ENCODE data around the gene FLT1. TPM values are rescaled to one million over a fixed set of nuclear protein-coding genes. Genes with fewer than 3 reads are reported as not detected.

The FLT1 gene
- total RNA-seq, 1 experiment from 2014 or later = 0.25 TPM

DNA sequence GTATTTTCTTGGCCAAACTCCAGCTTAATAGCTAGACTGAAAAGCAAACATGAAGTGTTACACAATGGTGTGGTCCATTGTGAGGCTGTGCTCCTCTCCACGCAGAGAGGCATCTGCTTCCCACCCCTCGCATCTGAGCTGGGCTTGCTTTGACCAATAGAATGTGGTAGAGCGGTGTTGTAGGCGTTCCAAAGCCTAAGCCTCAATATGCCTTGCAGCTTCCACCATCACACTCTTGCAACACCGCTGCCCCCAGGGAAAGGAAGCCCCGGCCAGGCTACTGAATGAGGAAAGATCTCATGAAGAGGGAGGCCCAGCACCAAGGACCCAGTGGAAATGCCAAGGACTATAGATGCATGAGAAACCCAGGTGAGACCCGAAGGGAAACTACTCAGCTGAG, 9.4 kb downstream of the FLT1 start:
- intact Hi-C loops (cut with micrococcal nuclease) = no loop called here
- RAD21 ChIA-PET (ENCODE audit: low non-redundant PET in 1 of 2, low total read pairs in 2 of 2, uncharacterized antibody in 2 of 2, unreplicated experiment in 2 of 2) = no interaction called here

DNA sequence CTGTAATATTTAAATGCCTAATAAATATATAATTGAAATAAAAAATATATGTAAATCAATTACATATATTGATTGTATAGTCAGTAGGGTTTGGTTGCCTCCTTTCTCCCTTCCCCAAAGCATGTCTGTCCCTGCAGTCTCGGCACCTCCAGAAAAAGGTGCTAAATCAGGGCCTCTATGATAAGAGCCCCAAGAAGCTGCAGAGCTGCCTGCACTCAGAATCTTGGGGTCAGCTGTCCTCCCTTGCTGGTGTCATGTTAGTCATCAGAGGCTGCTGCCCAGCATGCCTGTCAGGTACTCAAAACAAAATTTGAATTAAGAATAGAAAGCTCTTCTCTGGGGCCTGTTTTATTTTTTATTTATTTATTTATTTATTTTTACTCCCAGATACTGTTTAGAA, 9.8 kb downstream of the FLT1 start:
- H3K79me2 ChIP-seq (ENCODE audit: insufficient read depth, low read length) = no peaks in the 10 kb centered on the region
- TF ChIP-seq, protein P1, sequence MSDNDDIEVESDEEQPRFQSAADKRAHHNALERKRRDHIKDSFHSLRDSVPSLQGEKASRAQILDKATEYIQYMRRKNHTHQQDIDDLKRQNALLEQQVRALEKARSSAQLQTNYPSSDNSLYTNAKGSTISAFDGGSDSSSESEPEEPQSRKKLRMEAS (IDR thresholded peaks at IDR 0.05) = no peak
- TF ChIP-seq CBX3 (IDR thresholded peaks at IDR 0.05; ENCODE audit: low read depth) (no peak), YY1 (IDR thresholded peaks at IDR 0.05; ENCODE audit: extremely low read depth, insufficient replicate concordance, low read depth, low read length) (no peak), ZFX (IDR thresholded peaks at IDR 0.05) (no peak), POLR2AphosphoS5 (IDR thresholded peaks at IDR 0.05; ENCODE audit: low read depth, low read length) (no peak)
- CTCF ChIA-PET = no interaction called here

More for the DNA sequence above, 9.4 kb downstream of the FLT1 start:
- no TSS peak for BruUV-seq (replicated peaks)
- no peaks in the 10 kb centered on the region for H3K4me1 ChIP-seq (ENCODE audit: control insufficient read depth in 1 of 2, insufficient read depth in 2 of 2, low read length in 2 of 2)
- no peak overlapping the region for H3K27ac ChIP-seq (ENCODE audit: low read depth, low read length)
- H2AFZ ChIP-seq (ENCODE audit: low read depth, low read length, poor library complexity, severe bottlenecking) = no peak overlapping the region
- H3K9me3 ChIP-seq (ENCODE audit: control insufficient read depth in 1 of 2, insufficient read depth in 1 of 2, low read depth in 1 of 2, low read length in 2 of 2) = no peaks in the 10 kb centered on the region
- no peaks in the 10 kb centered on the region for H3K9me2 ChIP-seq (ENCODE audit: insufficient read depth)
- ChIA-PET CTCF (no interaction called here), POLR2A (no interaction called here)
- no peaks in the 10 kb centered on the region for H3K36me3 ChIP-seq (ENCODE audit: control insufficient read depth in 1 of 2, insufficient read depth in 2 of 2, low read length in 2 of 2)
- TF ChIP-seq JUND (IDR thresholded peaks at IDR 0.05) = no peak
- H3K27me3 ChIP-seq (ENCODE audit: insufficient read depth, low read length) = peaks cover 8% of the 10 kb centered on the region; the same call in 1 of the 2 replicates
- H3K9ac ChIP-seq (ENCODE audit: low read length) = no peak overlapping the region
- DNase-seq (ENCODE audit: low read depth, low spot score) (no peak), ATAC-seq (no peak)
- no peak overlapping the region for H3K4me2 ChIP-seq (ENCODE audit: low read length)
- H4K20me1 ChIP-seq (ENCODE audit: insufficient read depth) = no peaks in the 10 kb centered on the region
- no peak overlapping the region for H3K4me3 ChIP-seq (replicated peaks in 1 of 2; ENCODE audit: low read depth in 1 of 2, low read length in 2 of 2)
- H3K79me2 ChIP-seq (ENCODE audit: insufficient read depth, low read length) = no peaks in the 10 kb centered on the region

More for the DNA sequence above, 9.8 kb downstream of the FLT1 start:
- H3K4me3 ChIP-seq (replicated peaks in 1 of 2; ENCODE audit: low read depth in 1 of 2, low read length in 2 of 2) = no peak overlapping the region
- intact Hi-C loops (cut with micrococcal nuclease) = no loop called here
- ATAC-seq = no peak
- no peaks in the 10 kb centered on the region for H3K9me2 ChIP-seq (ENCODE audit: insufficient read depth)
- H4K20me1 ChIP-seq (ENCODE audit: insufficient read depth) = no peaks in the 10 kb centered on the region
- DNase-seq (ENCODE audit: low read depth, low spot score) = no peak
- H3K4me1 ChIP-seq (ENCODE audit: control insufficient read depth in 1 of 2, insufficient read depth in 2 of 2, low read length in 2 of 2) = no peaks in the 10 kb centered on the region
- RAD21 ChIA-PET (ENCODE audit: low non-redundant PET in 1 of 2, low total read pairs in 2 of 2, uncharacterized antibody in 2 of 2, unreplicated experiment in 2 of 2) = no interaction called here
- BruUV-seq (replicated peaks) = no TSS peak
- no peak overlapping the region for H3K4me2 ChIP-seq (ENCODE audit: low read length)
- H3K36me3 ChIP-seq (ENCODE audit: control insufficient read depth in 1 of 2, insufficient read depth in 2 of 2, low read length in 2 of 2) = no peaks in the 10 kb centered on the region
- peaks cover 6% of the 10 kb centered on the region; the same call in 1 of the 2 replicates for H3K27me3 ChIP-seq (ENCODE audit: insufficient read depth, low read length)
- H2AFZ ChIP-seq (ENCODE audit: low read depth, low read length, poor library complexity, severe bottlenecking) = no peak overlapping the region
- no peak overlapping the region for H3K27ac ChIP-seq (ENCODE audit: low read depth, low read length)
- H3K9me3 ChIP-seq (ENCODE audit: control insufficient read depth in 1 of 2, insufficient read depth in 1 of 2, low read depth in 1 of 2, low read length in 2 of 2) = no peaks in the 10 kb centered on the region
- POLR2A ChIA-PET = no interaction called here
- no peak overlapping the region for H3K9ac ChIP-seq (ENCODE audit: low read length)
